GM15510 (cell line): Measurements from ENCODE around the gene PRKD2.

Source experiments
- POLR2A ChIP-seq: IDR thresholded peaks from 3 replicates; pipeline ENCODE4 v1.6.1; 2011; ENCODE audit warnings: borderline replicate concordance; ENCODE audit not compliant: insufficient read length; ENCODE audit errors: extremely low read depth

Gene PRKD2

DNA sequence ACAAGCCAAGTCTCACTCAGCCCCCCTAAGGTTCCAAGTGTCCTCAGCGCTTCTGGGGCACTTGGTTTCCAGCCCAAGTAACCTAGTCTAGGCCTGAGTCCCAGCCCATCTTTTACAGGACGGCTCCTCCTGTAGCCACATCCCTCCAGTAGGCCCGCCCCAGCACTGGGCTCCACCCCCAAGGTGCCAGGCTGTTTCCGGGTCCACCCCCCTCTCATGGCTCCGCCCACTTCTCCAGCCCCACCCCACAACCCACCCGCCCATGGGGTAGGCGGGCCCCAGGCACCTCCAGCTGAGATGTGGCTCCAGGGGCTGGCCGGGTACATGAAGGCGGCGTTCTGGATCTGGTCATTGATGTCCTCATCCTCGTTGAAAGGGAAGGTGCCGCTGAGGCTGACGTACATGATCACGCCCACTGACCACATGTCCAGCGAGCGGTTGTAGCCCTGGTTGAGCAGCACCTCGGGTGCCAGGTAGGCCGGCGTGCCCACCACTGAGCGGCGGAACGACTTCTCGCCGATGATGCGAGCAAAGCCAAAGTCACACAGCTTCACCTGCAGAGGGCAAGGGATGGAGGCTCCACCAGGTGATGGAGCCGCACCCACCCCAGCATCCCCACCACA is 38.7 kb downstream of the PRKD2 start:
- TF ChIP-seq POLR2A = no peak

DNA sequence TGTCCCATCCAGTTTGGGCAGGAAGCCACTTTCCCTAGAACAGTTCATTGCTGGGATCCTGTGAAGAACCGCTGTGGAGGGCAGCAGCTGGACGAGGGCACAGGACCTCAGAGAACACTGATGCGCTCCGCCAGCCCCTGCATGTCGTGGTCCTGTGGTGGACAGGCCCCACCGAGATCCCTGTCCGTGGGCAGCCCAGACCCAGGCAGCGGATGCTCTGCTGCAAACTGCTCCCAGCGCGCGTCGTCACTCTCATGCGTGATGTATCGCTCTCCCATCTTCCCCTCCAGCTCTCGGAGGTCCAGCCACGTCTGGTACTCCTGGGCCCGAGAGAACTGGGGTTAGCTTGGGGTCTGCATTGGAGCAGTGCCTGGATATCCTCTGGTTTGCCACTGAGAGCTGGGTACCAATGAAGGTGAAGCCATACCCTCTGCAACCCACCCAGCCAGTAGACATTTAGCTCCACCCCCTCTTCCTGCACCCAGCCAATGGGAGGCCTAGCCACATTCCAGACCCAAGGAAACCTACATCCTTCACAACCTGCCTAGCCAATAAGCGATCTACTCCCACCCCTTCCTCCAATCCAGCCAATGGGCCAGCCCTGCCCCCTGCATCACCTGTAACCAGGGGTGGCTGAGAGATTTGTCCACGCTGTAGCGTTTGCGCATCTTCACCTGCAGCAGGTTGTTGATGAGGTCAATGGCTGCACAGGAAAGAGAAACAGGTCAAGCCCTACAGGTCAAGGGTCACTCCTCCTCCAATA is 42.3 kb downstream of the PRKD2 start:
- no peak for TF ChIP-seq POLR2A

DNA sequence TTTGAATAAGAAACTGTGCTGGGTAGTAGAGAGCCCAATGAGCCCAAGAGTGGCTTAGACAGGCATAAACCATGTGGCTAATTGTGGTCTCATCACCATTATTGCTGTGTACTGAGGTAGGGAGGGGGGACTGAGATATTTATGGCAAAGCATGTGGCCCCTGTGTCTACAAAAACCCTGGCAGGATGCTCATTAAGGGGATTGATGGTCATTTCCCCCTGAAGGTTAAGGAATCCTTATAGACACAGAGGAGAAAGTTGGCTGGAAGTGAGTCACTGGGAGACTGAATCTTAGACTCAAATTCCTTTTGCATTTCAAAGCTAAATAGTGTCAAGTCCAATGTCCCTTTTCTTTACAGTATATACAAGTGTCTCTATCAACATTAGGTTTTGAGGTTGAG is 46.1 kb downstream of the PRKD2 start:
- no peak for TF ChIP-seq POLR2A

DNA sequence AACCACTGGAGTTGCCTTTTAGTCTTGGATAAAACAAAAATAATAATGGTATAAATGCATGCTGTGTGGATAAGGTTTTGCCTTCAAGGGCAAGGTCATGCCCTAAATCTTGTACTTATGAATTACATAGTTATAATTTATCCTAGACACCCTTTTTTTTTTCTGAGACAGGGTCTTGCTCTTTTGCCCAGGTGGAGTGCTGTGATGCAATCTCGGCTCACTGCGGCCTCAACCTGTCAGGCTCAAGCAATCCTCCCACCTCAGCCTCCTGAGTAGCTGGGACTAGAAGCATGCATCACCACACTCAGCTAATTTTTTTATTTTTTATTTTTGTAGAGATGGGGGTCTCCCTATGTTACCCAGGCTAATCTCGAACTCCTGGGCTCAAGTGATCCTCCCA is 48.3 kb downstream of the PRKD2 start:
- no peak for TF ChIP-seq POLR2A

DNA sequence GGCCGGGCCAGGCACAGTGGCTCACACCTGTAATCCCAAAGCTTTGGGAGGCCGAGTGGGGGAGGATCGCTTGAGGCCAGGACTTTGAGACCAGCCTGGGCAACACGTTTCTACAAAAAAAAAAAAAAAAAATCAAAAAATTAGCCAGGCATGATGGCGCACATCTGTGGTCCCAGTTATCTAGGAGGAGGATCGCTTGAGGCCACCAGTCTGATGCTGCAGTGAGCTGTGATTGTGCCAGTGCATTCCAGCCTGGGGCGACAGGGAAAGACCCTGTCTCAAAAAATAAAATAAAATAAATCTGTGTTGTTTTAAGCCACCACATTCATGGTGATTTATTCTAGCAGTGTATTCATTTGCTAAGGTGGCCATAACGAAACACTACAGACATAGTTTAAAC is 51.8 kb downstream of the PRKD2 start:
- no peak for TF ChIP-seq POLR2A

DNA sequence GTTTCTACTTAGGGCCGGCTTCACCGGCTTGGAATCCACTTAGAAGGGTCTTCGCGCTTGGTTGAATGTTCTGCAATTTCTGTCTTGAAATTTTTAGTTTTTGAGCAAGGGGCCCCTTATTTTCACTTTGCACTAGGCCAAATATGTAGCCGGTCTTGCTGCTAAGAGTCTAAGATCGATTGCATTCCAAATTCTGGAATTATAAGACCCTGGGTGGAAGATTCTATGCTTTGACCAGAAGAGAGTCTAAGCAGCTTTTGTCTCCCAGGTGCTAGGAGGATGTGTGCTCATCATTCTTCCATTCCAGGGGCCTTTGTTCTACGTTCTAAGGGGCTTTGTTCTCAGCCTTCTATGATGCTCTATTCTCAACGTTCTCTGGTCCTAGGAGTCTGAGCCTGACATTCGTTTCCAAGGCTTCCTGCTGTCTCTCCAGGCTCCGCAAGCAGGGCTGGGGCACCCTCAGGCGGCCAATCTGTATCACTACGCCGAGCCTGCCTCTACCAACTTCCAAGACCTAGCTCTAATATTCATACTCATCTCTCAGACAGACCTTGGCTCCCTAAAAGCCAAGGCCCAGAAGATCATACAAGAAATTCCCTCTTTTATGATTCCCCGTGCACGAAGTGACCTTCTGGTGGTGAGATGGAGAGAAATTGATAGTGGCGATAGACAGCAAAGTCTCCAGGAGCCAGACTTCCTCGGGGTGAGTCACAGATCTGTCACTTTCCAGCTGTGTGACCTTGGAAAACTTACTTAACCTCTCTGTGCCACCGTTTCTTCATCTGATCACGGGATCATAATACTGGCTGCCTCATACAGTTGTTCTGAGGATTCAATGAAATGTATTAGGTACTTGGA is 55.0 kb downstream of the PRKD2 start:
- no peak for TF ChIP-seq POLR2A

DNA sequence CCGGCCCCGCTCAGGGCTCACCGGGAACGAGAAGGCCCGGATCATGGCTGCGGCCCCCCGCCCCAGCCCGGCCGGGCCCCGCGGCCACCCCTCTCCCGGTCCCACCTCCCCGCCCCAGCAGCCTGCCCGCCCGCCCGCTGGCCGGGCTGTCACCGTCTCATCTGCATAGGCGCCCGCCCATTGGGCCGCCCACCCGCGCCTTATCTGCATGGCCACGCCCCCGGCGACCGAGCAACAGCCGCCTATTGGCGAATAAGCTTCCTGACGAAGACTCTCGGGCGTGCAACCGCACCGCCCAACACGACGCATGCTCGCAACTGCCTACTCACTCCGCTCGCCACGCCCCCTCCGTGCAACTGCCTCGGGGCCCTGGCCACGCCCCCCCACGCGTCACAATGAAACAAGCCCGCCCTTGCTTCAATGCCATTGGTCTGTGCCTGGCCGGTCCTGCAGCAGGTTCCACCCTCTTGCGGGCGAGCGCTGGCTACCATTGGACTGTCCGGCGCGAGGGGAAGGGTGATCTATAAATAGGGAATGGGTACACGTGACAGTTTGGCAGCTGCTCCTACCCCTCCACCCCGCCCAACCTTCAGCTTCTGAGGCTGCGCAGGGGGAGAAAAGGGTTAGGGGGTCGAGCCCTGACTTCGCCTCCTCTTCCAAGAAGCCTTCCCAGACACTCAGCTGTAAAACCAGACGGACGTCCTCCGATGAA is 55.7 kb downstream of the PRKD2 start, which contains the start of gene DACT3:
Gene DACT3 (minus strand): TSS at position 163 of the 712 bp plus-strand sequence. CDS start 118 bp downstream, at position 45.
- TF ChIP-seq POLR2A = no peak

DNA sequence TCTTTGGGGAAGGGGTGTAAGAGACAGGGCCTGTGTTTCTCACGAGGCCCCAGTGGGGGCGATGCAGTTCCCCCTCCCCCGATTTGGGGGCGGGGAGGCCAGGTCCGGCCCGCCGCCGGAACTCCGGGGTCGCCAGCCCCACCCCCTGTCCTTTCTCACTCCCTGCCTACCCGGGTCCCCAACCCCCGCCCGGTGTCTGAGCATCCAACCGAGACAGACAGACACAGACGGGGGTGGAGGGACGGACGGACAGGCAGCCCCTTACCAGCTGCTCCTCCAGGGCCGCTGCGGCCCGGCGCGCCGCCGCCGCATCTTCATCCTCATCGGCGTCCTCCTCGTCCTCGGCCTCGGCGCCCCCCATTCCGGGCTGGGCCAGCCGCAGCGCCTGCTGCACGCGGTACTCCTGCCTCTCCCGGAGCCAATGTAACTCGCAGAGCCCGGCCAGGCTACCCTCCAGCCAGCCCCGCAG is 56.3 kb downstream of the PRKD2 start:
- no peak for TF ChIP-seq POLR2A

DNA sequence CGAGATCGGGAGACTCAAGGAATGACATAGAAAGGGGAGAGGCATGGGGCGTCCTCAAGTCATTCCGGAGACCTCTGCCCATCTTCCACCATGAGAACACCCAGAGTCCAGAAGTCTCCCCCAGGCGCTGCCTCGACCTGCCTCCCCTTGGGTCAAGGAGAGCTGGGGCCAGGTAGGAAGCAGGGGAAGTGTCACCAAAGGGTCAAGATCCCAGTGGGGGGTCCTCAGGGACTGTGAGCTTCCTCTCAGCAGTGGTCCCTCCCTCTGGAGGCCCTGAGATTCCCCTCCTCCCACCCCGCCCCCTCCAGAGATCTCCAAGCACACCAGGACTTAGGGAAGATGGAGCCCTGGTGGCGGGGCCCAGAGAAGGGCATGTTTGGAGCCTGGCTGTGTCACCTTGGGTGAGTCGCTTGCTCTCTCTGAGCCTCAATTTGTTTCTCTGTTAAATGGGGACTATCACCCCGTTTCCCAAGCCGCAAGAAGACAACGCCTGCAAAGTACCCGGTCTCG is 56.9 kb downstream of the PRKD2 start:
- TF ChIP-seq POLR2A = no peak

DNA sequence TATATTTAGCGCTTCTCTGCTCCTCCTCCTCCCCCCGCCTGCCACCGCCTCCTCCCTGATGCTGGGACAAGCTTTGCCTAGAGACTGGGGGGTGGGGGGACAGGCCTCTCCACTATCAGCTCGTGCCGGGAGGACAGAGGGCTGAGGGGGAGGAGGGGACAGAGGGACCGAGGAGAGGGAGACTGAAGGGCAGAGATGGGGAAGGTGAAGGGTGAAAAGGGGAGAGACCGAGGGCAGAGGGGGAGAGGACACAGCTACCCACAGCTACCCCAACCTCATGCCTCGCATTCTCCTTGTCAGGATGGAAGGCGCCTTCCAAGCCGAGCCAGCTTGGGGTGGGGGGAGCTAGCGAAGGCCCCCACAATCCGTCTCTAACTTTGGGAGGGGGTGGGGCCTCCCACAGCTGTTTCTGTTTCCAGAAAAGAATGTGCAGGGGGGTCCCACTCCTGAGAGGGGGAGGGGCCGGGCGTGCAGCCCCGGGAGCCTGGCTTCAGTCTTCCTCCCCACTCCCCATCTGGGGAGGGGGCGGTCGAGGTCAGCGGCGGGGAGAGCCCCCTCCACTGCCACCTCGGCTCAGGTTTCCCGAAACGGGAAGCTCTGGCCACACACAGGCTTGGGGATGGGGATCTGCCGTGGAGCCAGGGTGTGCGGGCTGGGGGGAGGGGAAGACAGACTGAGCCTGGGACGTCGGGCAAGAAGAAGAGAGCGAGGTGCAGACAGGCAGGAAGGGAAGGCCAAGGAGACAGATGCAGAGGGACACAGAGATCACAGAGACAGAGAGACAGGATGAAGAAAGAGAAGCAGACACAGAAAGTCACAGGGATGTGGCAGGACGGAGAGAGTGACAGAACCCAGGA is 57.5 kb downstream of the PRKD2 start:
- TF ChIP-seq POLR2A = no peak

DNA sequence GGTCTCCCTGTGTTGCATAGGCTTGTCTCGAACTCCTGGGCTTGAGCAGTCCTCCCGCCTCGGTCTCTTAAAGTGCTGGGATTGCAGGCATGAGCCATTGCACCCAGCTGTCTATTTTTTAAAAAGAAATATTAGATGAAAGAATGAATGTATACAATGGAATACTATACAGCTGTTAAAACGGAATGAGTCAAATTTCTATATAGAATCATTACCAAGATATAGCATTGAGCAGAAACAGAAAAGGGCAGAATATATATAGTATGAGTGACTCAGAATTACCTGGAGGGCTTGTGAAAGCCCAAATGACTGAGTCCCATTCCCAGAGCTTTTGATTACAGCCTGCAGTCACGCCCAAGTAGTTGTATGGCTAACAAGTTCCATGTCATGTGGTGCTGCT is 60.4 kb downstream of the PRKD2 start:
- TF ChIP-seq POLR2A = no peak

DNA sequence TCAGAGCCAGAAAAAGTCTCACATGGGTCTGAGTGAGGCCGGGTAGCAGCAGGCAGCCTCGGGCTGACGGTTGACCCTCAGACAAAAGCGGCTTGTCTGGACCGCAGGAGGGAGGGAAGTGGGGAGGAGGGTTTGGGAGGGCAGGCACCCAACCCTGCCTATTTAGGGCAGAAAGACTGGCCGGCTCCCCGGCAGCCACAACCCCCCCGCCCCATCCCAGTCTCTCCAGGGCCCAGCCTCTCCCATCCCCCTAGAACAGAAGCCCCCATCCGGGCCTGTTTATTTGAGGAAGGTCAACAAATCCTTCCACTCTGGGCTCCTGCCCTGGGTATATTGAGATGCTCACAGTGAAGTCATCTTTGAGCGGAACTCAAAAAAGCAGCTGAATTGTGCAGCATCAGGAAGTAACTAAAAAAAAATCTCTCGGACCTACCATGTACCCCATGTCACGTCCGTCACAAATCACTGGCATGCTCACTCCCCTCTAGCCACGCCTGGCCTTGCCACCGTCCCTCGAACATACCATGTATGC is 62.2 kb downstream of the PRKD2 start:
- no peak for TF ChIP-seq POLR2A

DNA sequence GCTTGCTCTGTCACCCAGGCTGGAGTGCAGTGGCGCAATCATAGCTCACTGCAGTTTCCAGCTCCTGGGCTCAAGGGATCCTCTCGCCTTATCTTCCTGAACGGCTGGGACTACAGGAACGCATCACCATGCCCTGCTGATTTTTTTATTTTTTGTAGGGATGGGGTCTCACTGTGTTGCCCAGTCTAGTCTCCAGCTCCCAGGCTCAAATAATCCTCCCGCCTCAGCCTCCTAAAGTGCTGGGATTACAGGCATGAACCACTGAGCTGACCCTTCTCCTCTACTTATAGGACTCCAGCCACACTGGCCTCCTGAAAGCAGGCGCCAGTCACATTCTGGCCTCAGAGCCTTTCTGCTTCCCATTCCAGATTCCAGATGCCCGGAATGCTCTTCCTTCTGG is 66.5 kb downstream of the PRKD2 start:
- TF ChIP-seq POLR2A = no peak

DNA sequence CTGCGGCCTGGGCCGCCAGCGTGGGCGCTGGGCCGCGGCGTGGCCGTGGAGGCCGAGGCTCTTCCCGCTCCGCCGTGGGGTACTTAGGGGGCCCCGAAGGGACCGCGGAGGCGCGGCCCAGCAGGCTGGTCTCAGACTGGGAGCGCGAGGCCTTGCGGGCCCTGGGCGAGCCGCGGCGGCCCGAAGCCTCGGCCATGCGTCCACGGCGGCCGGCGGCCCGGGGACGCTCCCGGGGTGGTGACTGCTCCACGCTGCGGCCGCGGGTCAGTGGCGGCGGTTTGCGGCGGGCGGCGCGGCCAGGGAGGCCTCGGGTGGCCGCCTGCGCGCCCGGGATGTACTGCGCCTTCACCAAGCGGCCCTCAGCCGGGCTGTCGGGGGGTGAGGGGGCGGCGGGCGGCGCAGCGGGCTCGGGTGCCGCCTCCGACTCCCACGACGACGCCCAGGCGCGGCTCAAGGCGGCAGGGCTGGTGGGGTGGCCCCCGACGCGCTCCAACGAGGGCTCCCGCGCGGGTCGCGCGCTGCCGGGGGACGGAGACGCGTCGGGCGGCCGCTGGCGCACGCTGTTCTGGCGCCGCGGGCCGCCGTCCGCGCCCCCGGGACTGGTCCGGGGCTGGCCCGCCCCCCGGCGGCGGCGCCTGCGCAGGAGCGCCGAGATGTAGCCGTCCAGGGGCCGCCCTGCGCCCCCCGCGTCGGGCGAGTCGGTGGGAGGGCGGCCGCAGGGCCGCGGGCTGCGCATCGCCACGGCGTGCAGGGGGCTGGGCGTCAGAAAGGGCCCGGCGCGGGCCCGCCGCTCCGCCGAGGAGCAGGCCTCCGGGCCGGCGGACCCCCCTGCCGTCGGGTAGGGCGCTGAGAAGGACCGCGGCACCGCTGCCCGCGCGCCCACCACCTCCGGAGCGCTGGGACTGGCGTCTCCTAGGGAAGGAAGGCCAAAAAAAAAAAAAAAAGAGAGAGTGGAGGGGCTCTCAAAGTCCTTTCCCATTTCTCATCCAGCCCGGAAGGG is 67.7 kb downstream of the PRKD2 start:
- TF ChIP-seq POLR2A = no peak
